Thyroid gland (tissue), 4 donors: ENCODE results near the gene APBB1IP. TPM values are rescaled to one million over a fixed set of nuclear protein-coding genes. Genes with fewer than 3 reads are reported as not detected.

Source experiments
- DNase-seq, 2 donors: peaks; one replicate each; pipeline ENCODE4 v3.0.0-alpha.2; 2019
- H3K27ac ChIP-seq, 3 donors: fragments of 200-600 bp; sonication (generic); 1 replicate in 2 of 3; 2 replicates in 1 of 3; pipeline ENCODE4 v1.5.1; 2016 to 2019; ENCODE audit warnings: mild to moderate bottlenecking in 1 of 3, moderate library complexity in 1 of 3
- H3K27me3 ChIP-seq: fragments of 200-600 bp; sonication (generic); one replicate; pipeline ENCODE4 v1.5.1; 2019
- H3K36me3 ChIP-seq, 2 donors: fragments of 200-600 bp; sonication (generic); one replicate each; pipeline ENCODE4 v1.5.1; 2016 to 2019
- H3K4me1 ChIP-seq, 2 donors: fragments of 200-600 bp; sonication (generic); one replicate each; pipeline ENCODE4 v1.5.1; 2017 to 2019
- H3K4me3 ChIP-seq, 3 donors: fragments of 200-600 bp; sonication (generic); replicated peaks in 1 of 3; 1 replicate in 2 of 3; 2 replicates in 1 of 3; pipeline ENCODE4 v1.5.1; 2016; ENCODE audit warnings: mild to moderate bottlenecking in 1 of 3
- H3K9me3 ChIP-seq: fragments of 200-600 bp; sonication (generic); one replicate; pipeline ENCODE4 v1.5.1; 2017
- CTCF ChIP-seq, 6 experiments: fragments of 200-600 bp in 3 of 6; fragments of 450-650 bp in 3 of 6; sonication (generic) in 3 of 6; IDR thresholded peaks; one replicate each; pipeline ENCODE4 v1.5.1; 2016 to 2019; ENCODE audit warnings: antibody characterized with exemption in 6 of 6, mild to moderate bottlenecking in 2 of 6, inconsistent platforms in 1 of 6, moderate library complexity in 1 of 6
- POLR2A ChIP-seq, 2 donors: fragments of 450-650 bp; IDR thresholded peaks; one replicate each; pipeline ENCODE4 v1.6.1; 2017; ENCODE audit warnings: antibody characterized with exemption in 2 of 2, mild to moderate bottlenecking in 2 of 2, moderate library complexity in 1 of 2
- WGBS, 2 donors: methylation state at CpG; one replicate each; pipeline ENCODE4 v1.1.5; 2017; 5-methylcytosine and 5-hydroxymethylcytosine counted together
- intact Hi-C: fragments of 100-400 bp; cut with DNase I; formaldehyde crosslinking; loops from one replicate; pipeline ENCODE4 v1.15.1; 2023
- total RNA-seq, 4 donors: library from RNA; depleted of rRNA; stranded (reverse); fragments of >200 nt; gene quantifications; one replicate each; pipeline ENCODE4 v1.2.3, GENCODE V29; 2016

The APBB1IP gene
- total RNA-seq, 4 donors from 2014 or later = 1.5 to 4.3 (median 2.2) TPM

GRCh38 chr10:26475386-26475785, 37.2 kb downstream of the APBB1IP start:
- H3K27ac ChIP-seq = no peak overlapping the region
- intact Hi-C loops = no loop called here

GRCh38 chr10:26477501-26477900, 39.4 kb downstream of the APBB1IP start:
- TF ChIP-seq CTCF (IDR thresholded peaks at IDR 0.05) (no peak), POLR2A (IDR thresholded peaks at IDR 0.05) (no peak)
- Histone ChIP-seq H3K4me3 (no peak overlapping the region), H3K36me3 (no peaks in the 10 kb centered on the region), H3K9me3 (no peaks in the 10 kb centered on the region), H3K27ac (no peak overlapping the region), H3K27me3 (no peaks in the 10 kb centered on the region), H3K4me1 (peaks cover 0 to 5% of the 10 kb centered on the region in 2 donors)
- intact Hi-C loops = no loop called here
- WGBS, 2 donors = 94 to 98% methylated on average over 4 of the region's 4 CpGs
- DNase-seq = no peak

More at GRCh38 chr10:26475386-26475785, 37.2 kb downstream of the APBB1IP start:
- no peak for DNase-seq
- Histone ChIP-seq H3K4me1 (no peaks in the 10 kb centered on the region), H3K36me3 (no peaks in the 10 kb centered on the region), H3K4me3 (no peak overlapping the region), H3K27me3 (no peaks in the 10 kb centered on the region), H3K9me3 (no peaks in the 10 kb centered on the region)
- 64 to 76% methylated on average over 6 of the region's 6 CpGs for WGBS, 2 donors
- no peak for TF ChIP-seq CTCF (IDR thresholded peaks at IDR 0.05)
- no peak for TF ChIP-seq POLR2A (IDR thresholded peaks at IDR 0.05)

- H3K4me1 ChIP-seq = peaks cover 0 to 5% of the 10 kb centered on the region in 2 donors
- DNase-seq = no peak
- intact Hi-C loops = no loop called here
- no peaks in the 10 kb centered on the region for H3K27me3 ChIP-seq
- H3K27ac ChIP-seq = no peak overlapping the region
- WGBS, 2 donors = 89 to 90% methylated on average over 10 of the region's 10 CpGs
- no peak for TF ChIP-seq POLR2A (IDR thresholded peaks at IDR 0.05)
- no peak for TF ChIP-seq CTCF (IDR thresholded peaks at IDR 0.05)
- no peak overlapping the region for H3K4me3 ChIP-seq
- no peaks in the 10 kb centered on the region for H3K9me3 ChIP-seq
- no peaks in the 10 kb centered on the region for H3K36me3 ChIP-seq
These were observed 39.9 kb downstream of the APBB1IP start for GRCh38 chr10:26478061-26478460.

GRCh38 chr10:26479766-26480492, 41.8 kb downstream of the APBB1IP start:
- H3K27me3 ChIP-seq = no peaks in the 10 kb centered on the region
- H3K4me3 ChIP-seq = no peak overlapping the region
- intact Hi-C loops = no loop called here
- H3K27ac ChIP-seq = peak overlapping the region in 1 of 3 donors; percentile 56
- H3K36me3 ChIP-seq = no peaks in the 10 kb centered on the region
- TF ChIP-seq POLR2A (IDR thresholded peaks at IDR 0.05) (no peak), CTCF (IDR thresholded peaks at IDR 0.05) (no peak)
- 77 to 90% methylated on average over 2 to 6 of the region's 6 CpGs for WGBS, 2 donors
- H3K9me3 ChIP-seq = no peaks in the 10 kb centered on the region
- peaks cover 5 to 14% of the 10 kb centered on the region in 2 donors for H3K4me1 ChIP-seq
- no peak for DNase-seq

GRCh38 chr10:26481315-26481692, 43.2 kb downstream of the APBB1IP start:
- no peaks in the 10 kb centered on the region for H3K36me3 ChIP-seq
- H3K27ac ChIP-seq = no peak overlapping the region
- no peaks in the 10 kb centered on the region for H3K9me3 ChIP-seq
- TF ChIP-seq POLR2A (IDR thresholded peaks at IDR 0.05) (no peak), CTCF (IDR thresholded peaks at IDR 0.05) (no peak)
- H3K4me1 ChIP-seq = peaks cover 5 to 28% of the 10 kb centered on the region in 2 donors
- no peak overlapping the region for H3K4me3 ChIP-seq
- WGBS, 2 donors = 97 to 100% methylated on average over 2 of the region's 2 CpGs
- intact Hi-C loops = no loop called here
- H3K27me3 ChIP-seq = no peaks in the 10 kb centered on the region
- DNase-seq = no peak
